ENCODE results near the gene OSBPL5.

Gene OSBPL5

GRCh38 chr11:3126901-3127691, 38.0 kb downstream of the OSBPL5 start:
- no peaks in the 10 kb centered on the region for H3K4me1 ChIP-seq (ENCODE audit: control insufficient read depth, insufficient read depth, low read length)
- H3K27ac ChIP-seq (ENCODE audit: extremely low read depth, low read depth, low read length) = no peak overlapping the region
- H3K36me3 ChIP-seq (ENCODE audit: control insufficient read depth in 2 of 2, insufficient read depth in 1 of 2, low read length in 2 of 2) = peaks cover 0 to 37% of the 10 kb centered on the region in 2 experiments; a peak in 1 of 3 replicates
- no peak overlapping the region for H3K4me3 ChIP-seq (ENCODE audit: low read depth, low read length)
- H3K9me3 ChIP-seq (ENCODE audit: control insufficient read depth, insufficient read depth, low read depth, low read length) = no peaks in the 10 kb centered on the region
- TF ChIP-seq ZNF175 (tag by site-specific recombination; IDR thresholded peaks at IDR 0.05) (no peak), ZFP69B (tag by site-specific recombination; IDR thresholded peaks at IDR 0.05) (no peak), ZNF214 (tag by site-specific recombination; IDR thresholded peaks at IDR 0.05; ENCODE audit: borderline replicate concordance) (no peak), ZNF704 (tag by site-specific recombination; IDR thresholded peaks at IDR 0.05) (no peak), ZNF518A (tag by site-specific recombination; conservative IDR thresholded peaks at IDR 0.05; ENCODE audit: low read depth) (no peak), SCRT2 (tag by site-specific recombination; IDR thresholded peaks at IDR 0.05) (peak; percentile 37; the same call in 1 of the 2 replicates), MEIS1 (CRISPR knock-in tag; IDR thresholded peaks at IDR 0.05; ENCODE audit: borderline replicate concordance) (no peak), ZNF658 (tag by site-specific recombination; IDR thresholded peaks at IDR 0.05) (no peak)
- CTCF ChIA-PET = interaction anchor here (0.8 kb wide), 1 partner anchor 62 kb away, joined by 3 read pairs; no protein-coding TSS in a partner anchor
- POLR2A ChIA-PET = no interaction called here

- no peaks in the 10 kb centered on the region for H3K4me1 ChIP-seq (ENCODE audit: control insufficient read depth, insufficient read depth, low read length)
- H3K36me3 ChIP-seq (ENCODE audit: control insufficient read depth in 2 of 2, insufficient read depth in 1 of 2, low read length in 2 of 2) = peaks cover 0 to 44% of the 10 kb centered on the region in 2 experiments; a peak in 1 of 3 replicates
- ChIA-PET POLR2A (no interaction called here), CTCF (interaction anchor here (0.8 kb wide), 1 partner anchor 63 kb away, joined by 3 read pairs; no protein-coding TSS in a partner anchor)
- H3K27ac ChIP-seq (ENCODE audit: extremely low read depth, low read depth, low read length) = no peak overlapping the region
- TF ChIP-seq ZNF580 (tag by site-specific recombination; IDR thresholded peaks at IDR 0.05) = no peak
- TF ChIP-seq RBAK (tag by site-specific recombination; IDR thresholded peaks at IDR 0.05) = no peak
- TF ChIP-seq KLF9 (tag by site-specific recombination; IDR thresholded peaks at IDR 0.05; ENCODE audit: low read depth) = no peak
- no peak for TF ChIP-seq ZNF214 (tag by site-specific recombination; IDR thresholded peaks at IDR 0.05; ENCODE audit: borderline replicate concordance)
- TF ChIP-seq ZNF239 (tag by site-specific recombination; IDR thresholded peaks at IDR 0.05) = no peak
- peak; percentile 20; the same call in 1 of the 2 replicates for TF ChIP-seq EGR2 (tag by site-specific recombination; IDR thresholded peaks at IDR 0.05; ENCODE audit: low read depth)
- no peaks in the 10 kb centered on the region for H3K9me3 ChIP-seq (ENCODE audit: control insufficient read depth, insufficient read depth, low read depth, low read length)
- no peak overlapping the region for H3K4me3 ChIP-seq (ENCODE audit: low read depth, low read length)
These were observed 38.8 kb downstream of the OSBPL5 start for GRCh38 chr11:3126207-3126865.

Data from HEK293 (cell line).